Bone marrow (tissue), 2 donors: ENCODE results near the gene RAX2.
"Not testable (repeated sequence)": the region's sequence is repeated elsewhere in the genome, so short reads cannot be mapped to it uniquely, and the experiment has no call there.

ENCODE experiments used
- DNase-seq, 2 donors: peaks; one replicate each; lab custom pipeline; 2025; lab: John Stamatoyannopoulos, UW

RAX2 gene

GRCh38 chr19:3760871-3761361 lies 11.1 kb downstream of the RAX2 start:
- DNase-seq = no peak

GRCh38 chr19:3759482-3760254 lies 12.4 kb downstream of the RAX2 start:
- no peak for DNase-seq

- not testable (repeated sequence) for DNase-seq
Measured at GRCh38 chr19:3758297-3758696, 13.7 kb downstream of the RAX2 start.

GRCh38 chr19:3757705-3758104 lies 14.3 kb downstream of the RAX2 start:
- DNase-seq = not testable (repeated sequence)

- DNase-seq = no peak
Measured at GRCh38 chr19:3753631-3754410, 18.2 kb downstream of the RAX2 start.

GRCh38 chr19:3752492-3752891 lies 19.5 kb downstream of the RAX2 start:
- DNase-seq = no peak

GRCh38 chr19:3751236-3751635 lies 20.8 kb downstream of the RAX2 start:
- no peak for DNase-seq

- DNase-seq = no peak
Measured at GRCh38 chr19:3750211-3750610, 21.8 kb downstream of the RAX2 start.

GRCh38 chr19:3748965-3749364 lies 23.1 kb downstream of the RAX2 start:
- DNase-seq = no peak

- DNase-seq = no peak
Measured at GRCh38 chr19:3746371-3747056, 25.5 kb downstream of the RAX2 start.

- no peak for DNase-seq
Measured at GRCh38 chr19:3745363-3746045, 26.5 kb downstream of the RAX2 start.

GRCh38 chr19:3743486-3743885 lies 28.5 kb downstream of the RAX2 start:
- no peak for DNase-seq

- no peak for DNase-seq
Measured at GRCh38 chr19:3740431-3740830, 31.6 kb downstream of the RAX2 start.

- DNase-seq = no peak
Measured at GRCh38 chr19:3738477-3739220, 33.4 kb downstream of the RAX2 start.

- no peak for DNase-seq
Measured at GRCh38 chr19:3737487-3738205, 34.4 kb downstream of the RAX2 start.

- DNase-seq = no peak
Measured at GRCh38 chr19:3736106-3736724, 35.8 kb downstream of the RAX2 start.

GRCh38 chr19:3734310-3734600 lies 37.8 kb downstream of the RAX2 start:
- no peak for DNase-seq

- no peak for DNase-seq
Measured at GRCh38 chr19:3733549-3734309, 38.3 kb downstream of the RAX2 start.

GRCh38 chr19:3732108-3732507 lies 39.9 kb downstream of the RAX2 start:
- no peak for DNase-seq
